Measurements from ENCODE around the gene RECQL5. TPM values are rescaled to one million over a fixed set of nuclear protein-coding genes. Genes with fewer than 3 reads are reported as not detected.

The RECQL5 gene
- total and polyA plus RNA-seq, 2 of the 8 experiments (the other 6 are each of a cell fraction or from before 2014, with no cell fraction given) = 15.1 to 41.1 TPM

DNA sequence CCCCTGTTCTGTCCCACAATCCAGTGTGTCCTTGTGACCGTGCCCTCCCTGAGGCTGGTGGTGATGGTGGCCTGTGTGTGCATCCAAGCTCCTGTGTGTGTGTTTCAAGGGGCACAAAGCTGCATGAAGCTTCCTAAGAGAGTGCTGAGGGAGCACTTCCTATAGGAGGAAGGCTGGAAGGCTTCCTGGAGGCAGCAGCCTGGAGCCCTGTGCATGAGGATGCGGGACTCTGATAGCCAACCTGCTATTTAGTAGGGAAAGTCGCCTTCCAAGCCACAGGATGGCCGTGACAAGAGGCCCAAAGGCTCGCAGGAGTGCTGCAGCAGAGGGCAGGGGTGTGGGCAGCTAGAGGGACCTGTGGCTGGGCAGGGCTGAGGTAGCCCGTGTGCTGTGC is 71.0 kb downstream of the RECQL5 start:
- ChIA-PET POLR2A (ENCODE audit: partially characterized antibody) (interaction anchor here (1.0 kb wide), 1 partner anchor 11 kb away, joined by 4 read pairs; no protein-coding TSS in a partner anchor), CTCF (ENCODE audit: partially characterized antibody) (interaction anchor here (1.0 to 59.2 kb wide), 5 partner anchors 17 to 404 kb away, joined by 3 to 2200 read pairs (median 65); partner anchors contain the start of genes CDK3, RECQL5, SAP30BP and SMIM5)
- FAIRE-seq = no peak

More for the DNA sequence above, 71.0 kb downstream of the RECQL5 start:
- Histone ChIP-seq H3K9ac (replicated peaks in 1 of 4; ENCODE audit: extremely low read depth in 1 of 4, low read depth in 3 of 4, low read length in 3 of 4) (no peak overlapping the region), H3K4me2 (ENCODE audit: insufficient read depth in 1 of 2, low read depth in 2 of 2, low read length in 2 of 2) (no peak overlapping the region), H4K5ac (ENCODE audit: insufficient read length, low read depth, low read length) (no peak overlapping the region), H3K79me1 (ENCODE audit: low read depth, low read length) (no peaks in the 10 kb centered on the region), H2AK5ac (ENCODE audit: low read depth, low read length) (no peak overlapping the region), H3K79me2 (ENCODE audit: control insufficient read depth in 1 of 2, insufficient read depth in 2 of 2, low read length in 2 of 2) (no peaks in the 10 kb centered on the region), H2BK5ac (ENCODE audit: low read depth, low read length) (no peak overlapping the region), H3K4me1 (replicated peaks in 1 of 4; ENCODE audit: control insufficient read depth in 3 of 4, insufficient read depth in 4 of 4, low read length in 3 of 4) (no peaks in the 10 kb centered on the region), H2BK20ac (ENCODE audit: low read length) (no peak overlapping the region), H3K23me2 (ENCODE audit: low read depth, low read length) (no peaks in the 10 kb centered on the region), H3K36me3 (ENCODE audit: control insufficient read depth in 2 of 4, insufficient read depth in 4 of 4, low read length in 3 of 4) (no peaks in the 10 kb centered on the region), H2BK15ac (ENCODE audit: low read length) (no peak overlapping the region), H3K27ac (ENCODE audit: low read depth, low read length) (no peak overlapping the region), H2BK120ac (replicated peaks; ENCODE audit: low read depth, low read length) (no peak overlapping the region), H2AFZ (ENCODE audit: low read length) (no peak overlapping the region), H4K8ac (ENCODE audit: extremely low read depth, insufficient read depth, low read length) (no peak overlapping the region), H3K14ac (ENCODE audit: insufficient read length) (no peak overlapping the region), H3K4me3 (ENCODE audit: extremely low read depth in 1 of 4, insufficient read depth in 2 of 4, low read depth in 3 of 4, low read length in 4 of 4) (no peak overlapping the region), H3K23ac (ENCODE audit: insufficient read length) (no peak overlapping the region), H4K91ac (replicated peaks; ENCODE audit: insufficient read length, low read length) (no peak overlapping the region), H3K4ac (replicated peaks; ENCODE audit: insufficient read length, low read depth, low read length) (no peak overlapping the region), H4K20me1 (replicated peaks in 1 of 2; ENCODE audit: control insufficient read depth in 1 of 2, insufficient read depth in 2 of 2, low read length in 2 of 2) (peaks cover 0 to 2% of the 10 kb centered on the region in 2 experiments), H3K27me3 (replicated peaks in 1 of 4; ENCODE audit: control insufficient read depth in 3 of 4, extremely low read depth in 1 of 4, insufficient read depth in 3 of 4, low read length in 3 of 4) (no peaks in the 10 kb centered on the region), H3K56ac (replicated peaks; ENCODE audit: insufficient read length, low read depth, low read length) (no peak overlapping the region), H2BK12ac (ENCODE audit: low read depth, low read length) (no peak overlapping the region), H3K18ac (ENCODE audit: extremely low read depth, low read length) (peak overlapping the region; percentile 13; the same call in 1 of the 2 replicates), H3K9me3 (ENCODE audit: insufficient read depth in 2 of 2, low read depth in 1 of 2, low read length in 1 of 2) (no peaks in the 10 kb centered on the region)
- TF ChIP-seq TCF12 (IDR thresholded peaks at IDR 0.05; ENCODE audit: low read depth, low read length) (no peak), ZNF274 (IDR thresholded peaks at IDR 0.05; ENCODE audit: borderline replicate concordance, extremely low read depth, low read length) (no peak), SAP30 (IDR thresholded peaks at IDR 0.05; ENCODE audit: insufficient read depth, insufficient replicate concordance, low read length) (no peak), CBX8 (IDR thresholded peaks at IDR 0.05; ENCODE audit: borderline replicate concordance, low read depth, low read length) (no peak), MAX (IDR thresholded peaks at IDR 0.05) (no peak)
- DNase-seq (ENCODE audit: low read depth in 1 of 2, low spot score in 2 of 2) = no peak
- WGBS, 2 experiments (ENCODE audit: extremely low coverage in 1 of 2, insufficient coverage in 1 of 2, insufficient read length in 1 of 2, insufficient replicate concordance in 2 of 2, low coverage in 1 of 2, low lambda C conversion rate in 2 of 2, missing lambda C conversion rate in 1 of 2) = 84% methylated on average over 6 of the region's 6 CpGs; no CpG with 5 or more reads in 1 of the 2 experiments

Measured in H1 (cell line).